Neutrophil (primary cell): ENCODE measurements around the gene AHNAK.

Experiments used
- H3K27ac ChIP-seq: fragments of 200-600 bp; sonication (generic); 2 replicates; pipeline ENCODE4 v1.5.1; 2016; ENCODE audit warnings: mild to moderate bottlenecking, moderate library complexity
- H3K27me3 ChIP-seq: fragments of 200-600 bp; sonication (generic); 2 replicates; pipeline ENCODE4 v1.6.0; 2016; ENCODE audit warnings: mild to moderate bottlenecking
- H3K36me3 ChIP-seq: fragments of 200-600 bp; sonication (generic); 2 replicates; pipeline ENCODE4 v1.5.1; 2017
- H3K4me1 ChIP-seq, 2 experiments: fragments of 200-600 bp in 1 of 2; sonication (generic) in 1 of 2; 1 replicate in 1 of 2; 2 replicates in 1 of 2; pipeline versions ENCODE4 v1.5.1 to v1.6.1; 2013 to 2016; ENCODE audit warnings: low read depth in 1 of 2, low read length in 1 of 2, mild to moderate bottlenecking in 1 of 2, moderate library complexity in 1 of 2; ENCODE audit not compliant: control insufficient read depth in 1 of 2, insufficient read depth in 1 of 2
- H3K4me3 ChIP-seq, 2 experiments: fragments of 200-600 bp in 1 of 2; sonication (generic) in 1 of 2; 1 replicate in 1 of 2; 2 replicates in 1 of 2; pipeline ENCODE4 v1.5.1; 2013 to 2016; ENCODE audit warnings: low read depth in 1 of 2, low read length in 1 of 2, mild to moderate bottlenecking in 1 of 2, moderate library complexity in 1 of 2
- H3K9me3 ChIP-seq: fragments of 200-600 bp; sonication (generic); 2 replicates; pipeline ENCODE4 v1.5.1; 2016
- TF ChIP-seq, protein P1 (sequence below): fragments of 200-600 bp; sonication (generic); IDR thresholded peaks from 2 replicates; pipeline ENCODE4 v1.5.1; 2016; ENCODE audit warnings: antibody characterized with exemption

AHNAK gene

DNA sequence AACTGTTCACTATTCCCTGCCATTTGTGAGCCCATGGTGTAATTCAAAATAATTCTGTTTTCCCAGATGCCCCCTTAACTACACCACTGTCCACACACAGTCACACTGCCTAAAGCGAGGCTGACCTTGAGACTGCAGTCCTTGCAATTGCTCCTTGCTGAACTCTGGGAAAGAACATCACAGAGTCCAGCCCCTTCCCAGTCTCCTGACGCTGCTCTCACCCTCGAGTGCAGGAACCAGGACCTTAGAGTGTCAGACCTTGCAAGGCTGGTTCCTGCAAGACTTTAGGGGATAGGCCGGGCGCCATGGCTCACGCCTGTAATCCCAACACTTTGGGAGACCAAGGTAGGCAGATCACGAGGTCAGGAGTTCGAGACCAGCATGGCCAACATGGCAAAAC is 33.6 kb downstream of the AHNAK start:
- Histone ChIP-seq H3K9me3 (no peaks in the 10 kb centered on the region), H3K27me3 (peaks cover 12% of the 10 kb centered on the region), H3K27ac (no peak overlapping the region), H3K36me3 (no peaks in the 10 kb centered on the region), H3K4me3 (no peak overlapping the region), H3K4me1 (no peaks in the 10 kb centered on the region)
- TF ChIP-seq, protein P1, sequence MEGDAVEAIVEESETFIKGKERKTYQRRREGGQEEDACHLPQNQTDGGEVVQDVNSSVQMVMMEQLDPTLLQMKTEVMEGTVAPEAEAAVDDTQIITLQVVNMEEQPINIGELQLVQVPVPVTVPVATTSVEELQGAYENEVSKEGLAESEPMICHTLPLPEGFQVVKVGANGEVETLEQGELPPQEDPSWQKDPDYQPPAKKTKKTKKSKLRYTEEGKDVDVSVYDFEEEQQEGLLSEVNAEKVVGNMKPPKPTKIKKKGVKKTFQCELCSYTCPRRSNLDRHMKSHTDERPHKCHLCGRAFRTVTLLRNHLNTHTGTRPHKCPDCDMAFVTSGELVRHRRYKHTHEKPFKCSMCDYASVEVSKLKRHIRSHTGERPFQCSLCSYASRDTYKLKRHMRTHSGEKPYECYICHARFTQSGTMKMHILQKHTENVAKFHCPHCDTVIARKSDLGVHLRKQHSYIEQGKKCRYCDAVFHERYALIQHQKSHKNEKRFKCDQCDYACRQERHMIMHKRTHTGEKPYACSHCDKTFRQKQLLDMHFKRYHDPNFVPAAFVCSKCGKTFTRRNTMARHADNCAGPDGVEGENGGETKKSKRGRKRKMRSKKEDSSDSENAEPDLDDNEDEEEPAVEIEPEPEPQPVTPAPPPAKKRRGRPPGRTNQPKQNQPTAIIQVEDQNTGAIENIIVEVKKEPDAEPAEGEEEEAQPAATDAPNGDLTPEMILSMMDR, result no peak

DNA sequence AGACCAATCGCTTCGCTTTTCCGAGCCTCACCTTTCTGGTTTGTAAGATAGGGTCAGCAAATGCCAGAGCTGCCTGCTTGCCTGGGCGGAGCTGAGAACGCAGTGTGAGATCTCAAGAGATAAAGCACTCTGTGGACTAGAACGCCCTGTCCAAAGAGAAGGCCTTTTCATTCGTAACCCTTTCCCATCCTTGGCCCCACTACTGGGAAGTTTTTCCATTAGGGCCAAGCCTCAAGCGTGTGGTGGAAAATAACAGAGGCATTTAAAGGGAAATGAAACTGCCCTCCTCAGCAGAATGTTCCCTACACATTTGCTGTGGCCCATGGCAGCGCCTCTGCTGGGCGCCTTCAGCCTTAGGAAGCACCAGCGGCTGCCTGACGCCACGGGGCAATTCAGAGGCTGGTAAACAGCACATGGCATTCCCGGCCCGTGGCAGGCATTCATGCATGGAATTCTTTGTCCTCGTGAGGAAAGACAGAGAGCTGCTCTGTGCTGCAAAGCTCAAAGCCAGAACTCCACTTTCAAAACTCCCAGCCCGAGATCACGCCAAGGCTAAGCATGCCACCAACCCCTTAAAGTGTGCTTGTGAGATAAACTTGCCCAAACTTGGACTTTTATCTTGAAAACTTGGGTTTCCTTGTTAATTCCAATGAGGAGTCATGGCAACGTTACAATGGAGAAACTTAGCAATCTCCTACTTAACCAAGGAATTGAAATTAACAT is 38.1 kb downstream of the AHNAK start:
- H3K36me3 ChIP-seq, result no peaks in the 10 kb centered on the region
- peaks cover 42% of the 10 kb centered on the region for H3K27me3 ChIP-seq
- no peak overlapping the region for H3K27ac ChIP-seq
- H3K9me3 ChIP-seq, result no peaks in the 10 kb centered on the region
- TF ChIP-seq, protein P1, result no peak
- no peak overlapping the region for H3K4me3 ChIP-seq
- H3K4me1 ChIP-seq, result peaks cover 2% of the 10 kb centered on the region in 2 experiments

DNA sequence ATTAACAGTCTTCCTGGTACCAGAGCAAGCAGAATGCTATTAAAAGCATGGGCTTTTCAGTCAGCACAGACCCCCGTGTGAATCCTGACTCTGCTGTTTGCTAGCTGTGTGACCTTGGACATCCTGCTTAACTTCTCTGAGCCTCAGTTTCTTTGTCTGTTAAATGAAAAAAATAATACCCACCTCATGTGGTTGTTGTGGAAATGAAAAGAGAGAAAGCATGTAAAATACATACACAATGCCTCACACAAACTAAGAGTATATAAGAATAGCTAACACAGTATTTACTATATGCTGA is 39.5 kb downstream of the AHNAK start:
- Histone ChIP-seq H3K27ac (no peak overlapping the region), H3K4me1 (peaks cover 9 to 14% of the 10 kb centered on the region in 2 experiments), H3K4me3 (no peak overlapping the region), H3K27me3 (peaks cover 56% of the 10 kb centered on the region), H3K9me3 (no peaks in the 10 kb centered on the region), H3K36me3 (no peaks in the 10 kb centered on the region)
- TF ChIP-seq, protein P1, result no peak

DNA sequence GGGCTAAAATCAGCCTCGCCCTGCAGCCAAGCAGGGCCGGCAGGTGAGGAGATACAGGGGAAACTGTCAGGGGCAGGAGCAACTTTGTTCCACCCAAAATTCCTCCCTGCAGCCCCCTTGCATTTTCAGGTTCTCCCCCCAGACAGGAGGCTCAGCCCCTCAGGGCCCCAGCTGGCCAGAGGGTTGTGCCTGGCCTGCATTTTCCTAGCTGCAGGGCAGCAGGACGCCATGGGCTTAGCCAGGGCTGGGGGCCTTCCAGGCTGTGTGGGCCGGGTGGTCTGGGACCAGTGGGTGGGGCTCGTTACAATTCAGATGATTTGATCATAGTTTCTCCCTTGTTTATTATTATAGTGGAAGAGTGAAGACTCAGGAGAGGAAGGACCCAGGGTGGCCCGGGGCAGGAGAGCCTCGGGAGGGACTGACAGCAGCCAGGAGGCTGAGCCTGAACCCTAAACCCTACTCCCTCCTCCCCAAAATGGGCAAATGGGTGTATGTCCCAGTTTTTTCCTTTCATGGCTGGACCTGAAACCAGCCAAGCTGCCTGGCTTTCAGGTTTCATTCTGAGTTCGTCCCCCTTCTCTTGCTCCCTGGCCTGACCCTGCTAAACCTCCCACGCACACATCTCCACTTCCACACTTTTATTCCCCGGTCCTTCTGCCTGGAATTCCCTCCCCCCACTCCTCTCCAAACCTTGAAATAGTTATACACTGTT is 40.0 kb downstream of the AHNAK start:
- peaks cover 9 to 14% of the 10 kb centered on the region in 2 experiments for H3K4me1 ChIP-seq
- peaks cover 61% of the 10 kb centered on the region for H3K27me3 ChIP-seq
- H3K4me3 ChIP-seq, result no peak overlapping the region
- H3K9me3 ChIP-seq, result no peaks in the 10 kb centered on the region
- no peak overlapping the region for H3K27ac ChIP-seq
- H3K36me3 ChIP-seq, result no peaks in the 10 kb centered on the region
- TF ChIP-seq, protein P1, result no peak

DNA sequence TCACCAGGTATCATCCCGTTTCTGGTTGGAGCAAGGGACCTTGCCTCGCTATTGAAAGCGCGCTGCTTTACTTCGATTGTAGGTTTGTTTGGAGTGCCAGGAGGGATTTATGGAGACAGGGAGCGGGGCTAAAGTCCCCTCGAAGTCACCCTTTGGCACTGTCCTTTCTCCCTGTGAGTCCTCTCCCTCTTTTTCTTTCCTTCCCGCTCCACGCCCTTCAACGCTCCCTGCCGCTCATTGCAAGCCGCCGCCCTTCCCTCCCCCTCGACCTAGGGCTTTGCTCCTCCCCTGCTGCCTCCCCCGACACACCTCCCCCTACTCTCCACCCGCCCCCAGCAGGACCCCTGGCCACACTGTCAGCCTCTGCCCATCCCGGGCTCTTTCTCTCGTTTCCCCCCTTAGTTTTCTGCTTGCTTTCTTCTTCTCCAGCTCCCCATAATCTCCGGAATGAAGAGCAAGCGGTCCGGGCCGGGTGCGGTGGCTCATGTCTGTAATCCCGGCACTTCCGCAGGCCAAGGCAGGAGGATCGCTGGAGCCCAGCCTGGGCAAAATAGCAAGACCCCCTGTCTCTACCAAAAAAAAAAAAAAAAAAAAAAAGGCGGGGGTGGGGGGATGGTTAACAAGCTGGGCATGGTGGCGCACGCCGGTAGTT is 41.0 kb downstream of the AHNAK start:
- no peak overlapping the region for H3K4me3 ChIP-seq

More for the DNA sequence above, 41.0 kb downstream of the AHNAK start:
- Histone ChIP-seq H3K36me3 (no peaks in the 10 kb centered on the region), H3K4me1 (peaks cover 9 to 14% of the 10 kb centered on the region in 2 experiments), H3K27me3 (peaks cover 71% of the 10 kb centered on the region), H3K27ac (no peak overlapping the region), H3K9me3 (no peaks in the 10 kb centered on the region)
- TF ChIP-seq, protein P1, result no peak
